HepG2 (cell line): Measurements from ENCODE around the gene POU6F2. TPM values are rescaled to one million over a fixed set of nuclear protein-coding genes. Genes with fewer than 3 reads are reported as not detected.

ENCODE experiments used
- ATAC-seq: fragments of 200-7000 bp; cut with Tn5 transposase; 3 replicates; pipeline ENCODE4 v1.9.1; 2020; ENCODE audit warnings: mild to moderate bottlenecking, moderate library complexity
- BruUV-seq: library from RNA; stranded (reverse); fragments of 400-500 nt; replicated peaks from 2 replicates; lab custom pipeline; 2021; lab: Mats Ljungman, UMichigan
- CTCF ChIA-PET: fragments of 300-600 bp; formaldehyde crosslinking; extraction: SDS; loops from one replicate; lab custom pipeline; 2021; ENCODE audit warnings: low total read pairs, inconsistent platforms, low intra/inter-chr PET ratio; lab: Yijun Ruan, JAX
- POLR2A ChIA-PET: fragments of 350-600 bp; sonication (Branson Sonifier 250); formaldehyde crosslinking; loops from one replicate; lab custom pipeline; 2020; ENCODE audit warnings: antibody characterized with exemption, inconsistent platforms; lab: Yijun Ruan, JAX
- DNase-seq: peaks from one replicate; pipeline ENCODE4 v3.0.0-alpha.2; 2015; ENCODE audit warnings: low spot score
- FAIRE-seq: peaks from 3 replicates; lab custom pipeline; 2011; peaks lifted over from hg19 to GRCh38; lab: Jason Lieb, UNC
- H2AFZ ChIP-seq: one replicate; pipeline ENCODE4 v1.6.1; 2011; ENCODE audit warnings: low read length, inconsistent platforms
- H3K27ac ChIP-seq: fragments of 300-600 bp; 3 replicates; pipeline ENCODE4 v1.8.0; 2011; ENCODE audit warnings: mixed run types, mild to moderate bottlenecking, mixed read lengths, low read length, inconsistent platforms; ENCODE audit not compliant: insufficient read depth; ENCODE audit errors: extremely low read length
- H3K27me3 ChIP-seq, 2 experiments: fragments of 200-600 bp in 1 of 2; 2 replicates in 1 of 2; 3 replicates in 1 of 2; pipeline versions ENCODE4 v1.6.0 to v1.8.0; 2011; ENCODE audit warnings: low read length in 2 of 2, mild to moderate bottlenecking in 2 of 2, moderate library complexity in 2 of 2, inconsistent platforms in 1 of 2; ENCODE audit not compliant: insufficient read depth in 2 of 2, control insufficient read depth in 1 of 2
- H3K36me3 ChIP-seq, 2 experiments: fragments of 200-600 bp in 1 of 2; replicated peaks in 1 of 2; 2 replicates in 1 of 2; 3 replicates in 1 of 2; pipeline versions ENCODE4 v1.5.1 to v1.8.0; 2011; ENCODE audit warnings: low read length in 2 of 2, inconsistent platforms in 1 of 2; ENCODE audit not compliant: insufficient read depth in 2 of 2, control insufficient read depth in 1 of 2
- H3K4me1 ChIP-seq: 2 replicates; pipeline ENCODE4 v1.5.1; 2012; ENCODE audit warnings: low read length, inconsistent platforms; ENCODE audit not compliant: insufficient read depth
- H3K4me2 ChIP-seq: 2 replicates; pipeline ENCODE4 v1.6.0; 2011; ENCODE audit warnings: low read depth, low read length, inconsistent platforms
- H3K4me3 ChIP-seq, 3 experiments: fragments of 200-600 bp in 1 of 3; sonication (generic), shearing (Covaris generic) in 1 of 3; replicated peaks in 1 of 3; 2 replicates each; pipeline ENCODE4 v1.5.1; 2011 to 2016; ENCODE audit warnings: low read length in 3 of 3, inconsistent platforms in 2 of 3, low read depth in 2 of 3, mild to moderate bottlenecking in 2 of 3, control low read depth in 1 of 3, mixed read lengths in 1 of 3; ENCODE audit not compliant: insufficient read depth in 1 of 3
- H3K79me2 ChIP-seq: one replicate; pipeline ENCODE4 v1.6.1; 2011; ENCODE audit warnings: low read length, inconsistent platforms; ENCODE audit not compliant: insufficient read depth
- H3K9ac ChIP-seq: 2 replicates; pipeline ENCODE4 v1.6.0; 2011; ENCODE audit warnings: mild to moderate bottlenecking, low read depth, low read length, inconsistent platforms; ENCODE audit not compliant: insufficient read depth
- H3K9me3 ChIP-seq: 2 replicates; pipeline ENCODE4 v1.5.1; 2012; ENCODE audit warnings: mild to moderate bottlenecking, low read length
- H4K20me1 ChIP-seq: 2 replicates; pipeline ENCODE4 v1.6.0; 2011; ENCODE audit warnings: inconsistent platforms, mild to moderate bottlenecking, low read length, moderate library complexity; ENCODE audit not compliant: insufficient read depth
- ATF2 ChIP-seq: sonication (generic); formaldehyde crosslinking; IDR thresholded peaks from 2 replicates; pipeline ENCODE4 v1.4.0; 2020; ENCODE audit warnings: missing genetic modification reagents
- DR1 ChIP-seq: sonication (generic); formaldehyde crosslinking; IDR thresholded peaks from 2 replicates; pipeline ENCODE4 v1.8.0; 2021; ENCODE audit warnings: mild to moderate bottlenecking, missing genetic modification reagents, inconsistent platforms
- ELK4 ChIP-seq: sonication (generic); formaldehyde crosslinking; IDR thresholded peaks from 2 replicates; pipeline ENCODE4 v1.9.0; 2021; ENCODE audit warnings: missing genetic modification reagents, borderline replicate concordance
- HES4 ChIP-seq: sonication (generic); formaldehyde crosslinking; IDR thresholded peaks from 2 replicates; pipeline ENCODE4 v1.9.0; 2021; ENCODE audit warnings: mild to moderate bottlenecking, missing genetic modification reagents, borderline replicate concordance
- IKZF5 ChIP-seq: IDR thresholded peaks from 2 replicates; pipeline ENCODE4 v1.6.1; 2018; ENCODE audit warnings: missing genetic modification reagents, mild to moderate bottlenecking, missing compliant biosample characterization
- RBFOX2 ChIP-seq: fragments of 200-400 bp; formaldehyde crosslinking; IDR thresholded peaks from 2 replicates; pipeline ENCODE4 v1.6.1; 2017; ENCODE audit warnings: low read depth, mild to moderate bottlenecking, low read length
- ZFAT ChIP-seq: sonication (generic); formaldehyde crosslinking; conservative IDR thresholded peaks from 2 replicates; pipeline ENCODE4 v1.8.1; 2023; ENCODE audit warnings: missing genetic modification reagents, inconsistent platforms
- ZFP36 ChIP-seq: fragments of 150-350 bp; IDR thresholded peaks from 2 replicates; pipeline ENCODE4 v1.6.1; 2018; ENCODE audit warnings: borderline replicate concordance, low read length, low read depth; ENCODE audit not compliant: partially characterized antibody
- ZNF672 ChIP-seq: sonication (generic); formaldehyde crosslinking; IDR thresholded peaks from 2 replicates; pipeline ENCODE4 v1.8.1; 2022; ENCODE audit warnings: missing genetic modification reagents
- WGBS: methylation state at CpG from one replicate; pipeline ENCODE4 v1.1.6; 2017; ENCODE audit warnings: low lambda C conversion rate; 5-methylcytosine and 5-hydroxymethylcytosine counted together
- in situ Hi-C: cut with HindIII; loops from 2 replicates; pipeline ENCODE4 v1.10.0; 2017; ENCODE audit warnings: low pct_unique_long_range_greater_than_20kb; ENCODE audit not compliant: extremely low pct_ligation_motif_present
- intact Hi-C: fragments of 100-400 bp; cut with micrococcal nuclease; formaldehyde crosslinking; loops from one replicate; pipeline ENCODE4 v1.10.0; 2022; ENCODE audit not compliant: unreplicated experiment
- polyA plus RNA-seq, 8 experiments: library from polyadenylated mRNA; depleted of rRNA in 3 of 8; stranded (reverse) in 7 of 8; unstranded in 1 of 8; fragments of >200 nt; fragmentation: Illumina TruSeq in 4 of 8; extraction: Trizol in 4 of 8; gene quantifications; 2 replicates each; pipeline versions ENCODE4 v1.2.1 to v1.2.3, GENCODE V29; 2011 to 2016; ENCODE audit warnings: low read depth in 4 of 8, missing spikeins in 1 of 8, mixed read lengths in 1 of 8; ENCODE audit not compliant: insufficient read depth in 1 of 8
- total RNA-seq, 5 experiments: library from RNA; depleted of rRNA; stranded (reverse); fragments of >200 nt; fragmentation: Illumina TruSeq; extraction: Trizol; gene quantifications; 2 replicates each; pipeline ENCODE4 v1.2.3, GENCODE V29; 2016; ENCODE audit warnings: low read depth in 1 of 5

POU6F2 gene
- total and polyA plus RNA-seq, 2 of the 13 experiments (the other 11 are each of a cell fraction or from before 2014, with no cell fraction given), result not detected

GRCh38 chr7:39248692-39249090 lies 271.0 kb downstream of the POU6F2 start:
- TF ChIP-seq DR1 (CRISPR knock-in tag) (no peak), HES4 (CRISPR knock-in tag) (no peak), ZFP36 (no peak), IKZF5 (CRISPR knock-in tag) (no peak), ATF2 (CRISPR knock-in tag) (no peak), ZFAT (CRISPR knock-in tag) (no peak), RBFOX2 (no peak), ZNF672 (CRISPR knock-in tag) (no peak), ELK4 (CRISPR knock-in tag) (no peak)
- 17% methylated on average over 3 of the region's 3 CpGs for WGBS
- DNase-seq (no peak), FAIRE-seq (no peak), ATAC-seq (no peak)
- Histone ChIP-seq H3K36me3 (no peaks in the 10 kb centered on the region), H3K4me1 (no peaks in the 10 kb centered on the region), H3K9ac (no peak overlapping the region), H3K4me2 (no peak overlapping the region), H4K20me1 (no peaks in the 10 kb centered on the region), H3K79me2 (no peaks in the 10 kb centered on the region), H3K4me3 (no peak overlapping the region), H3K27me3 (0 out of 5 replicates have a peak, but pooled peaks cover 0 to 8% of the 10 kb centered on the region in 2 experiments), H3K27ac (no peak overlapping the region), H3K9me3 (no peaks in the 10 kb centered on the region), H2AFZ (no peak overlapping the region)
- BruUV-seq, result no TSS peak
- in situ Hi-C loops, result no loop called here
- intact Hi-C loops, result no loop called here
- ChIA-PET CTCF (no interaction called here), POLR2A (no interaction called here)
